ENCODE measurements around the gene PROX1. TPM values are rescaled to one million over a fixed set of nuclear protein-coding genes. Genes with fewer than 3 reads are reported as not detected.
A peak's percentile ranks its signal among the peaks of the same experiment; 100 is the strongest.

PROX1 gene
- total RNA-seq, 4 donors from 2014 or later: 34.6 to 51.3 (median 38.4) TPM

- no peaks in the 10 kb centered on the region for H3K9me3 ChIP-seq
- no peak overlapping the region for H3K4me3 ChIP-seq (replicated peaks in 1 of 3)
- peaks cover 0 to 7% of the 10 kb centered on the region in 2 donors for H3K36me3 ChIP-seq
- H3K27ac ChIP-seq: peak overlapping the region; percentile 18 to 43 (median 37)
- H3K4me1 ChIP-seq: peaks cover 22 to 26% of the 10 kb centered on the region in 2 donors
- intact Hi-C loops (cut with DNase I): no loop called here
- DNase-seq: no peak
- H3K27me3 ChIP-seq: no peaks in the 10 kb centered on the region
- no peak for TF ChIP-seq POLR2A (IDR thresholded peaks at IDR 0.05)
- TF ChIP-seq CTCF (IDR thresholded peaks at IDR 0.05): no peak
- WGBS, 2 donors: 80 to 89% methylated on average over 6 of the region's 6 CpGs
These were observed 14.3 kb downstream of the PROX1 start for GRCh38 chr1:214002060-214002459.

- 29 to 39% methylated on average over 3 of the region's 3 CpGs for WGBS, 2 donors
- intact Hi-C loops (cut with DNase I): no loop called here
- no peak for TF ChIP-seq CTCF (IDR thresholded peaks at IDR 0.05)
- TF ChIP-seq POLR2A (IDR thresholded peaks at IDR 0.05): no peak
- Histone ChIP-seq H3K4me1 (peaks cover 22 to 26% of the 10 kb centered on the region in 2 donors), H3K27me3 (no peaks in the 10 kb centered on the region), H3K9me3 (no peaks in the 10 kb centered on the region), H3K4me3 (replicated peaks in 1 of 3) (no peak overlapping the region), H3K27ac (peak overlapping the region; percentile 25 to 43 (median 37)), H3K36me3 (peaks cover 0 to 4% of the 10 kb centered on the region in 2 donors)
- DNase-seq: no peak
These were observed 14.7 kb downstream of the PROX1 start for GRCh38 chr1:214002472-214002871.

- 62 to 70% methylated on average over 3 of the region's 3 CpGs for WGBS, 2 donors
- H3K36me3 ChIP-seq: no peaks in the 10 kb centered on the region
- TF ChIP-seq POLR2A (IDR thresholded peaks at IDR 0.05) (no peak), CTCF (IDR thresholded peaks at IDR 0.05) (no peak)
- H3K9me3 ChIP-seq: no peaks in the 10 kb centered on the region
- no peak overlapping the region for H3K4me3 ChIP-seq (replicated peaks in 1 of 3)
- no peaks in the 10 kb centered on the region for H3K27me3 ChIP-seq
- DNase-seq: no peak
- intact Hi-C loops (cut with DNase I): no loop called here
- peaks cover 22 to 26% of the 10 kb centered on the region in 2 donors for H3K4me1 ChIP-seq
- H3K27ac ChIP-seq: peak overlapping the region in 2 of 3 donors; percentile 25 to 37
These were observed 15.5 kb downstream of the PROX1 start for GRCh38 chr1:214003233-214003632.

GRCh38 chr1:214004014-214004413, 16.2 kb downstream of the PROX1 start:
- no peaks in the 10 kb centered on the region for H3K9me3 ChIP-seq
- DNase-seq: peak; percentile 24 to 53
- peaks cover 22 to 26% of the 10 kb centered on the region in 2 donors for H3K4me1 ChIP-seq
- WGBS, 2 donors: 22 to 29% methylated on average over 2 of the region's 2 CpGs
- H3K4me3 ChIP-seq (replicated peaks in 1 of 3): no peak overlapping the region
- H3K27ac ChIP-seq: peak overlapping the region; percentile 20 to 66 (median 37)
- TF ChIP-seq POLR2A (IDR thresholded peaks at IDR 0.05) (no peak), CTCF (IDR thresholded peaks at IDR 0.05) (no peak)
- no peaks in the 10 kb centered on the region for H3K36me3 ChIP-seq
- H3K27me3 ChIP-seq: no peaks in the 10 kb centered on the region
- intact Hi-C loops (cut with DNase I): no loop called here

DNA sequence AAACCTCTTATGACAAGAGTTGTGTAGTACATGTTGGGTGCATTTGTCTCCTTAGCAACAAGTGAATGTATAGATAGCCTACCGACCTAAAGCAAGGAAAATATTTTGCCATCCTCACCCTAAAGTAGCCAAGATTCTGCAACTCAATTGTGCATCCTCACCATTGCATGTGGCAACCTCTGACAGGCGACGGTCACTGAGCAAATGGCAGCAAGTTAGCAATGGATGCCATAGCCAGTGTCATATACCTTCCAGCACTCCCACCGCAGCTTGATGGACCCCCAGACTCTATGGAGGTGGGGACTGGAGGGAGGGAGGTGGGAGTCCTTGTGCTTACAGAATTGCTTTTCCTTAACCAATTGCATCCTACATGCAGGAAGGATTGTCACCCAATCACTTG, 17.0 kb downstream of the PROX1 start:
- DNase-seq: no peak
- Histone ChIP-seq H3K9me3 (no peaks in the 10 kb centered on the region), H3K27ac (peak overlapping the region in 1 of 3 donors; percentile 37), H3K4me3 (replicated peaks in 1 of 3) (no peak overlapping the region), H3K27me3 (no peaks in the 10 kb centered on the region), H3K36me3 (no peaks in the 10 kb centered on the region), H3K4me1 (peaks cover 22 to 26% of the 10 kb centered on the region in 2 donors)
- 74 to 78% methylated on average over 4 of the region's 4 CpGs for WGBS, 2 donors
- TF ChIP-seq CTCF (IDR thresholded peaks at IDR 0.05) (no peak), POLR2A (IDR thresholded peaks at IDR 0.05) (no peak)
- intact Hi-C loops (cut with DNase I): no loop called here
